Middle frontal gyrus (tissue), 1 donor: ENCODE results near the gene ZNF423.
"Not testable (repeated sequence)": the region's sequence is repeated elsewhere in the genome, so short reads cannot be mapped to it uniquely, and the experiment has no call there.

Source experiments
- DNase-seq: peaks from one replicate; pipeline ENCODE4 v3.0.0-alpha.2; 2015; ENCODE audit warnings: low spot score; ENCODE audit errors: extremely low spot score

The ZNF423 gene

GRCh38 chr16:49521734-49522325, 334.1 kb downstream of the ZNF423 start:
- DNase-seq, result no peak

- no peak for DNase-seq
Measured at GRCh38 chr16:49520492-49521038, 335.3 kb downstream of the ZNF423 start.

GRCh38 chr16:49519741-49520140, 336.2 kb downstream of the ZNF423 start:
- DNase-seq, result no peak

GRCh38 chr16:49519008-49519656, 336.8 kb downstream of the ZNF423 start:
- no peak for DNase-seq

- no peak for DNase-seq
Measured at GRCh38 chr16:49516382-49517036, 339.4 kb downstream of the ZNF423 start.

- no peak for DNase-seq
Measured at GRCh38 chr16:49515861-49516260, 340.1 kb downstream of the ZNF423 start.

GRCh38 chr16:49515016-49515565, 340.8 kb downstream of the ZNF423 start:
- DNase-seq, result no peak

- DNase-seq, result no peak
Measured at GRCh38 chr16:49514073-49514980, 341.6 kb downstream of the ZNF423 start.

- DNase-seq, result no peak
Measured at GRCh38 chr16:49513040-49513439, 342.9 kb downstream of the ZNF423 start.

- no peak for DNase-seq
Measured at GRCh38 chr16:49510654-49511305, 345.1 kb downstream of the ZNF423 start.

GRCh38 chr16:49510141-49510540, 345.8 kb downstream of the ZNF423 start:
- no peak for DNase-seq

GRCh38 chr16:49506058-49507013, 349.6 kb downstream of the ZNF423 start:
- not testable (repeated sequence) for DNase-seq

- DNase-seq, result no peak
Measured at GRCh38 chr16:49505556-49505955, 350.4 kb downstream of the ZNF423 start.

- DNase-seq, result no peak
Measured at GRCh38 chr16:49504626-49505025, 351.3 kb downstream of the ZNF423 start.

- DNase-seq, result no peak
Measured at GRCh38 chr16:49504023-49504364, 351.9 kb downstream of the ZNF423 start.

GRCh38 chr16:49503256-49504022, 352.5 kb downstream of the ZNF423 start:
- no peak for DNase-seq

GRCh38 chr16:49502136-49502881, 353.6 kb downstream of the ZNF423 start:
- DNase-seq, result no peak
